Bronchus fibroblast of lung (primary cell): ENCODE measurements around the gene MEIKIN. TPM values are rescaled to one million over a fixed set of nuclear protein-coding genes. Genes with fewer than 3 reads are reported as not detected.

Source experiments
- total RNA-seq: library from RNA; depleted of rRNA; stranded (reverse); fragments of >200 nt; gene quantifications from 2 replicates; pipeline ENCODE4 v1.2.3, GENCODE V29; 2015

MEIKIN gene, protein sequence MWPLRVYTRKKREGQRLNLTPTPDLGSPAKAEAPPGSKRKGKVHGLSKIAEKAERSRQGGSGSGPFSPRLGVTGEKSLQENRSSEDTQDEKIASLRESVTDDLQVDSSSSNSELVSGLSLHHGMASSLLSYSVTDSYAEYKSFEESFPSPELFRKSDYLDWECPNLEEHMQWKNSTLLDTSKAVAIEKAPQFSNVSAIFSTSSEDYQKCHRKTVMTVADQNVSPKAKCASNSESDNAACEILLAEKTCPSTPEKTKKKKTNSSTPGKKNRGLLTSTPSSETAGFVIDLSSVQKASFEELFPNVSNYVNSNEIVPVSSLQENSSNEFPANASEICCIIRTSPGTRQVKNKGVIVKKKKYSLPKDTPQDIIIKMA
- not detected in 2 replicates for total RNA-seq

GRCh38 chr5:131945551-131946168 is at the start of gene MEIKIN:
TSS of gene MEIKIN (minus strand) at chr5:131945663. CDS start at chr5:131945505, 158 bp downstream.

DNA sequence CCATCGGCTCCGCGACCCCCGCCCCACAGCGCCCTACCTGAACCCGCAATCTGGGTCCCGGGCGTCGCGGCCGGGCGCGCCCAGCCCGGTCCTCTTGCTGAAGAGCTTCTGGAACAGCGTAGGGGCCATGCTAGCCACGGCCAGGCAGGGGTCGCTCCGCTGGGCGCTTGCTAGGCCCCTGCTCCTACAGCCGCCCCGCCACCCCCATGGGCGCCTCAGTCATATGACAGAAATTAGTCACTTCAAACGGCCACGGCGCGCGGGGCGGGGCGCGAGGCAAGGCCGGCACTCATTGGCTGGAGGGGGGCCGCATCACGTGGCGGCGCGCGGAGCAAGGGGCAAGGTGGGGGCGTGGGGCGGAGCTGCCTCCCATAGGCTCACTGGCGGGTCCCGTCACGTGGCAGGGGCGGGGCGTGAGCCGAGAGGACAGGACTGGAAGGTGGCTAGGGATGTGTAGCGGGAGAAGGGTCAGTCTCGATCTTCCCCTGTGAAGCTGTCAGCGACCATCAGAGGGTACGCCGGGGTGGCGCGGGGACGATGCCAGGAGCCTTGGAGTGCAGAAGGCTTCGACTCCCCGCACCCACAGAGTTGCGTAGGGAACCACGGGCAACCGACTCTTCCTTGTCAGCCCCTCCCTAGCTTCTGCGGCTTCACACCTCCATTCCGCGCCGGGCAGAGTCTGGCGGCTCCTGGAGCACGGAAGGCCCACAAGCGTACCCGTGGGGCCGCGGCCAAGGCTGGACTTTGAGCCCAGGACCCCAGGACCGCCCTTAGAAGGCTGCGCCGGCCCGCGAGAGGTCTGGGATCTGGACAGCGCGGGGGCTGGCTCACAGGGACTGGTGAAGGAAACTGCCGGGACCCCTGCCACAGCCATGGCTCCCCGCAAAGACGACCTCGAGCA is 148.4 kb downstream of the MEIKIN start, which contains the start of gene FNIP1:
Gene FNIP1 (minus strand): TSS at position 225 of the 901 bp plus-strand sequence. CDS start 96 bp downstream, at position 129.

Other genes starting within 250 kb of the MEIKIN start
- 10.4 and 13.8 TPM in 2 replicates for gene FNIP1, start 148.6 kb downstream of the MEIKIN start, total RNA-seq
- under 0.01 TPM in 1 of 2 replicates, not detected in the other for gene ACSL6, start 66.0 kb upstream of the MEIKIN start, total RNA-seq
- gene IL3, start 115.0 kb upstream of the MEIKIN start, total RNA-seq = not detected in 2 replicates
- 0.74 and 0.84 TPM in 2 replicates for gene CSF2, start 128.1 kb upstream of the MEIKIN start, total RNA-seq